HPDE6-E6E7 (cell line): Measurements from ENCODE around the gene B3GALT4.

Experiments
- DNase-seq: peaks from one replicate; pipeline ENCODE4 v3.0.0; 2011; ENCODE audit warnings: missing footprints; ENCODE audit errors: extremely low spot score

Gene B3GALT4

DNA sequence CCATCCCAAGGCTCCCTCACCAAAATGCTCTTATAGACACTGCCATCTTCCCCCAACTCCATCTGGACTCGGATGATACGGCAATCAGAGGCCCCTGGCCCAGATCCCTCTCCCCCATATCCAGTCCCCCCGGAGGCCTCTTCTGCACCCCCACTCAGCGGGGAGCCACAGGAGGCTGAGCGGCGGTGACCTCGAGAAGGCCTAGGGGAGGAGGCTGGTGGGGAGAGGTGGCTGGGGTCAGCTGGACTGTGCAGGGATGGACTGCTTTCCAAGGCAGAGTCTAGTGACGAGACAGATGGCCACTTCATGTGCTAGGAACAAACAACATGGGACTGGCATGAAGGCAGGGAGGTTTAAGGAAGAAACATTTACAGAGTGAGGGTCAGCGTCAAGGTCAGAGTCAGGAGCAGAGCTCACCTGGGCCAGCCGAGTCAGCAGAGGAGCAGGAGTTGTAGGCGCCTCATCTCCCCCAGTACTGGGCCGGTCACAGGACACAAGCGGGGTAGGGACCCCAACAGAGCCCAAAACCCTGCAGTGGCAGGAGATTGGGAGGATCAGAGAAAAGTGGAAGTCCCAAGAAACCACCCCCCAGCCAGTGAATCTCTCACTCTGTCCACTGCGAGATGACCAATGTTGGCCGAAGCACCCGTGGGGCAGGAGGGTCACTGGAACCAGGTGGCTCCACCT, 16.2 kb downstream of the B3GALT4 start:
- DNase-seq = no peak

DNA sequence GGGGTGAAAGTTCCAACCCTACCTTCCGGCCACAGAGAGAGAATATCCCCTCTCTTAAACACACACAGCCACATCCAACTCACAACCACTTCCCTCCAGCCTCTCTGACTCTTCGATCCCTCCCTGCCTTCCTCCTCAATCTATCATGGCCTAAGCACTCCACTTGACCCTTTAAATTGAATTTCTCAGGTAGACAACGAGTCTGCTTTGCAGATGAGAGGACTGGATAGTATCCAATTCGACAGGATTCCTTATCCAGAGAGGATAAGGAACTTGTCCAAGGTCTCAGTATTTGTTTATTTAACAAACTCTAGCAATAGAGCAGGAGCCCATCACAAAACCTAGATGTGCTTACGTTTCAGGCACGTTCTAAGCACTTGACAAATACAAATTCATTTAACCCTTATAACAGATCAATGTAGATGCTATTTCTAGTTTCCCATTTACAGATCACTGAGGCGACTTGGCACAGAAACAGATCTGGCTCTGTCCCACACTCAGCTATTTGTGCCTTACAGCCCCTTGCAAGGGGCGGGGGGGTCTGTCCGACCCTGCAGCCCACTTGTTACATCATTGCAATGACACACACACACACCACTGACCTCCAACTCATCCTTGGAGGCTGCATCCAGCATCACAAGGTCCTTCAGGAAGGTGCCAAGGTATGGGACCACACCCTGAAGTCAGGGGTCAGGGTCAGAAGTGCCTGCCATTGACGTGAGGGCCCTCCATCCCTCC, 17.3 kb downstream of the B3GALT4 start:
- DNase-seq = no peak

- DNase-seq = no peak
These were observed 18.9 kb downstream of the B3GALT4 start for GRCh38 chr6:33295621-33296369.

- DNase-seq = no peak
These were observed 20.0 kb downstream of the B3GALT4 start for GRCh38 chr6:33296797-33297405.

DNA sequence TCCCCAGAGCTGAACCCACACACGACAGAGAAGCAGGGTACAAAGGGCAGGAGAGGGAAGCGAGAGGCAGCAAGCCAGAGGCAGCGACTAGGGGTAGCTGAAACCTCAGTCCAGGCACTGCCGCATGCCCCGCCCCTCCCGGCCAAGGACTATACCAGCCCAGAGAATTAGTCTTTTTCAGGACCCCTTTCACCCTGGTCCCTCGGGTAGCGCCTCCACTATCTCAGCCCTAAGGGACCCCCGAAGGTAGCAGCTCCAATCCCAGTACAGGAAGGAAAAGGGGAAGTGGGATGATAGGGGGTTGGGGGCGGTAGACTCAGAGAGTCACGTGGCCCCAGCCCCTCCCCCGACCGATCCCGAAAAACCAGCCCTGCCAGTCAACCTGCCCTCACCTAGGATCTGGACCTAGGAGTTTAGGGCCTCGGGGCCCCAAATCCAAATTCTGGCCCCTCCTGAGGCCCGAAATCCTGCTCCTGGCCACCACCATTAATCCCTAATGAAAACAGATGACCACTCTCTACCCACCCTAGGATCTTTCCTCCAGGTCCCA, 20.6 kb downstream of the B3GALT4 start:
- DNase-seq = peak; percentile 72

DNA sequence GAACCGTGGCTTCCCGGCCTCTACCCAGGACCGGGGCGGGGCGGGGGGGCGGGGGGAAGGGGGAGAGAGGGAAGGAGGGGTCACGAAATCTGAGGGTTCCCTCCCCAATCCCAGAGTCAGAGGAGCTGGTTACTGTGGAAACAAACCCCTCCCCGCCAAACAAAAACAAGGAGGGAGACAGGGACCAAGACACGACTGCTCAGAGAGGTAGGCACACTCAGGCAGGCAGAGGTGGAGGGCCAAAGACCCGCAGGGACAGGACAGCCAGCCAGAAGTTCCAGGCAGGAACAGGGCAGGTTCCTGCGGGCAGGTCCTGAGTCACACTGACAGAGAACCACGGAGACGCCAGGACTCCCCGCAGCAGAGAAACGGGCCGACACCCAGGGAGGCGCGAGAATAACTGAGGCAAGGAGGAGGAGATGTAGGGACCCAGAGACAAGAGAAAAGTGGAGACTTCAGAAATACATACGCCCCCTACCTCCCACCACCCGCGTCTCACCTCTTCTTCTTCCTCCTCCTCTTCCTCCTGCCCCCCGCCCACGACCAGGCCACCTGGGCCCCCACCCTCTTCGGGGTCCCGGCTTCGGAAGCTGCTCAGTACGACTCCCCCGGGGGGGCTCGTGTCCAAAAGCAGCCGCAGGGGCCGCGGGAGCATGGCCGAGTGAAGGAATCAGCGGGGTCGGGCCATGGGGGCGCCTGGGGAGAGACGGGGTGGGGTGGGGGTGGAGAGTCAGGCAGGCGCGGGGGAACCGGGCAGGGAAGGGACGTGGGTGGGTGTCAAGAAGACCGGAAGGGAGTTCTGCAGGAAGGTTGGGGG, 21.2 kb downstream of the B3GALT4 start:
- peak; percentile 86 for DNase-seq

DNA sequence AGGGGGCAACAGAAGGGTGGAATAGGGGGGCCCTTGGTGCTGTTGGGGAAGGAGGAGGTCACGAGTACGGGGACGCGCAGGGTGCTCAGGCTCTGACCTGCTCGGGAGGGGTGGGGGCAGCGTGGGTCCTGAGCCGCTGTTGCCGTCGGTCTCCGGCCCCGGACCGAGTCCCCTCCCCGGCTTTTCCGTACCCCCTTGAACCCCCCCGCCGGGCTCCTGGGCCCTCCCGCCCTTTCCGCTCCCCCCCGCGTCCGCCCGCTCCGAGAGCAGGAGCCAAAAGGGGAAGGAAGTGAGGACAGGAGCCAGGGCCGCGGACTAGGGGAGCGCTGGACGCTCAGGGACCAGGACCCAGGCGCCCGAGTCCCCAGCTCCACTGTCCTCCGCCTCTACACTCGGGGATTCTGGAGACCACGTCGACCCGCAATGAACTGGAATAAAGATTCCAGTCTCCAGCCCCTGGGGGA, 21.9 kb downstream of the B3GALT4 start, which contains the start of gene RGL2:
Gene RGL2, minus strand, starts transcription at position 170 of the 464 bp plus-strand sequence. CDS start 332 bp downstream, outside the sequence.
- peak; percentile 22 for DNase-seq

DNA sequence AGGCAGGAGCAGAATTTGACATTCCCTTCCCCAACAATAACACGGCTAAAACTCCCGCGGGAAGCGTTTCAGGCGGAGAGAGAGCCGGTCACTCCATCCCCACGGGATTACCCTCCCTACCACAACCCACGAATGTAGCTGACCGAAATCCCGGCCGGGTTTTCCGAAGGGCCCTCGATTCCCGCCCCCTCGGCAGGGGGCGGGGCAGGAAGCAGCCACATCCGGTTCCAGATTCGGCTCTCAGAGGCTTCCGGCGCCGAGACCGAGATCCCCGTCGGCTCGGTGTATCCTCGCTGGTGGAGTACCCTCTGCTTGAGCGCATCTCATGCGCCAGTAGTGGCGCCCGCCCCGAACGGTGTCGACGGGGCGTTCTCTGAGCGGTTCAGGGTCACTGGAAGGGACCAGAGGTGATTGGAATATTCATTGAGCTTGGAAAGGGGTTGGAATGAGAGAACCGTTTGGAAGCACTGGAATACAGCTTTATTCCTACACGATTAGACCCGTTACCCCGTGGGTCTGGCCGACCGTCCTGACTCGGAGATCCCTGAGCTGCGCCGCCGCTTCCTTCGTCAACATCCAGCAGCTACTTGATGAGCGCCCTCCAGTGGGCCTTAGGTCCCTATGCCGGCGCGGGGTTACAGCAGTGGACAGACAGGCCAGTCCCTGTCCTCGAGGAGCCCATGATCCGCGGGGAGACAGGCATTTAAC, 22.5 kb downstream of the B3GALT4 start:
- DNase-seq = peak; percentile 73

DNA sequence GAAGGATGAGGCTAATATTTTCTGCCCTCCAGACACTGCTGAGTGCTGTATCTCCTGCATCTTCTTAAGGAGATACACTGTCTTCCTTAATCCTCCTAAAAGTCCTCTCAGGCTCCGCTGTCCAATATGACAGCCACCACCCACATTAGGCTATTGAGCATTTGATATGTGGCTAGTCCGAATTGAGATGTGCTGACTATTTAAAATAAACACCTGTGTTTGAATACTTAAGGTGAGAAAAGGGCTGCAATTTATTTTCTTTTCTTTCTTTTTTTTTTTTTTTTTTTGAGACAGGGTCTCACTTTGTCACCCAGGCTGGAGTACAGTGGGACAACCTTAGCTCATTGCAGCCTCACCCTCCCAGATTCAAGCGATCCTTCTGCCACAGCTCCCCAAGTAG, 25.0 kb downstream of the B3GALT4 start:
- DNase-seq = no peak

DNA sequence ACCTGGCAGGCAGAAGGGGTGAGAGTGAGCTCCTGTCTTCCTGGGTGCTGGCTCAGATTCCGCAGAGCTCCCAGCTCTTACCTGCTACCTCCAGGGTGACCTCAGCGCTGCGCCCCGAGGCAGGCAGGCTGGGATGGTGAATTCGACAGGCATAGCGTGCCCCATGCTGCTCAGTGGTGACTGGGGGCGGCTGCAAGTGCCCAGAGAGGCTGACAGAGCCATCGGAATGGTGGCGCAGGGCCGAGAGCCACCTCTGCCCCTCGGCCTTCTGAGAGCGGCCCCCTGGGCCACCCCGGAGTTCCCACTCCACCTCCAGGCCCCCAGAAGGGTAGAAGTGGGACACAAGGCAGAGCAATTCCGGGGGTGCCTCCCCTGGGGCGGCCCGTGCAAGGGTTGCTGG, 27.3 kb downstream of the B3GALT4 start:
- DNase-seq = no peak

DNA sequence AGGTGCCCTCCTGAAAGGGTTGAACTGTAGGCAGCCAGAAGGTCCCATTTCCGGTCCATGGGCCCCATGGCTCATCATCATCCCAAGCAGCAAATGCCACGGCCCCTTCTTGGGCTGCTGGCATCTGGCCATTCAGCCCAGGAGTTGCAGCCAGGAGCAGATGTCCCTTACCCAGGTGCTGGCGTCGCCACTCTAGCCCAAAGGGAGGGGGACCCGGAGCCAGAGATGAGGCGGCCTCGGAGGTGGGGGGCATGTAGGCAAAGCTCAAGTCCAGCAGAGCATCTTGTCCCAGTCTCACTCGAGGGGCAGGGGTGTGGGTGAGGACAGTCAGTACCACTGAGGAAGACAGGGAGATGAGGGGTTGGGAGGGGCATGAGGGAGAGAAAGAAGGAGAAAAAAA, 28.1 kb downstream of the B3GALT4 start:
- DNase-seq = no peak

GRCh38 chr6:33306356-33306755, 29.4 kb downstream of the B3GALT4 start:
- DNase-seq = no peak

DNA sequence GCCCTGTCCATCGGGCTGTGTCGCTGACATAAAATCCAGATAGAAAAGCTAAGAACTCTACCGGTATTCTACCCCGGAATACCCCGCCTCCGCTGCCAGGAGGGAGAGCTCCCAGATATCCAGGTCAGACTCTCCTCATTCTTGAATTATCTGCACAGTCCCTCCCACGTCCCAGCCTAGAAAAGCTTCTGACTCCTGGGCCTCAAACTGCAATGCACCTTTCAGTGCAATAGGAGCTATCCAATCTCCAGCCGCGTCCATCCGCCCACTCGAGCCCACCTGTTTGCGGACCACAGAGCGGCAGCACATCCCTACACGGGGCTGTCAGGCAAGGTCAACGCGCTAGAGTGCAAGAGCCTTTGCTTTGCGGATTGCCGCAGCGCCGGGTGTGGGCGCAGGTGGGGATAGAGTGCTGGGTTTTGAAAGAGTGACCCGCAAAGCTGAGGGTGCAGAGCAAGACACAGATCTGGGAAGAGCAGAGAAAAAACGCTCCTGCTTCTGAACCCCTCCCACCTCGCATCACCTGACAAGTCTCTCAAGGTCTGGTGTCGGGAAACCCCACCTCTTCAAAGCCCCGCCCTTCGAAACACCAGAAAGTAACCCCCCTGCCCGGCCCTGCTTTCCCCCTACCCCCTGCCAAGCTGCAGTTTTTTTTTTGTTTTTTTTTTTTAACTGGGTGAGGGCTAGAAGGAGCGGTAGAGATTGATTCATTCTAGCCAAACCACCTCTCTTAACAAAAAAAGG, 35.6 kb downstream of the B3GALT4 start:
- DNase-seq = peak; percentile 92

DNA sequence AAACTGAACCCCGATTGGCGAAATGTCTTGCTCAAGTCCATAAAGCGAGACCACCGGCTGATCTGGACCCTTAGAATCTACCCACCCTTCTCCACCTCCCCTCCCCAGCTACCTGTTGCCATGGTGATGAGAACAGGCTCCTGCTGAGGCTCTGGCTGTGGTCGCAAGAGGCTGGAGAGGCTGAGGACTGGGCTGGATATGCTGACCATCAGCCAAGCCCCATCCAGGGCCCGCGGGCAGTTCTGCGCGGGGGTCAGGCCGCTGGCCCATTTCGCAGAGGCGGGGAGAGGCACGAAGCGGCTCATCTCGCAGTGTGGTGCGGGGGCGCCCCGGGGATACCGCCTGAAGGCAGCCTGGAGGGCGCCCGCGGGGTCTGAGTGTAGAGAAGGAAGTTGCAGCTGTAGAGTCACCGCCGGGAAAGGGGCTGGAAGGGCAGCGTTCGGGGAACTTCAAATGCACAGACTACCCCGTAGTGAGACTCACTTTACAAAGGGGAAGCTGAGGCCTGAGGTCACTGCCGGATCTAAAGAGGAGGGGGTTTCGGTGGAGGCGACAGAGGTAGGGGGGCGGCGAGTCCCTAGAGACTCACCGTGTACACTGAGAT, 36.3 kb downstream of the B3GALT4 start:
- no peak for DNase-seq

- DNase-seq = peak; percentile 54
These were observed 37.0 kb downstream of the B3GALT4 start, which contains the start of gene TAPBP for GRCh38 chr6:33313709-33314514. Gene TAPBP (minus strand): TSS chr6:33314078. CDS start chr6:33314041, 37 bp downstream.

GRCh38 chr6:33314515-33314942, 37.6 kb downstream of the B3GALT4 start:
- DNase-seq = peak; percentile 47

DNA sequence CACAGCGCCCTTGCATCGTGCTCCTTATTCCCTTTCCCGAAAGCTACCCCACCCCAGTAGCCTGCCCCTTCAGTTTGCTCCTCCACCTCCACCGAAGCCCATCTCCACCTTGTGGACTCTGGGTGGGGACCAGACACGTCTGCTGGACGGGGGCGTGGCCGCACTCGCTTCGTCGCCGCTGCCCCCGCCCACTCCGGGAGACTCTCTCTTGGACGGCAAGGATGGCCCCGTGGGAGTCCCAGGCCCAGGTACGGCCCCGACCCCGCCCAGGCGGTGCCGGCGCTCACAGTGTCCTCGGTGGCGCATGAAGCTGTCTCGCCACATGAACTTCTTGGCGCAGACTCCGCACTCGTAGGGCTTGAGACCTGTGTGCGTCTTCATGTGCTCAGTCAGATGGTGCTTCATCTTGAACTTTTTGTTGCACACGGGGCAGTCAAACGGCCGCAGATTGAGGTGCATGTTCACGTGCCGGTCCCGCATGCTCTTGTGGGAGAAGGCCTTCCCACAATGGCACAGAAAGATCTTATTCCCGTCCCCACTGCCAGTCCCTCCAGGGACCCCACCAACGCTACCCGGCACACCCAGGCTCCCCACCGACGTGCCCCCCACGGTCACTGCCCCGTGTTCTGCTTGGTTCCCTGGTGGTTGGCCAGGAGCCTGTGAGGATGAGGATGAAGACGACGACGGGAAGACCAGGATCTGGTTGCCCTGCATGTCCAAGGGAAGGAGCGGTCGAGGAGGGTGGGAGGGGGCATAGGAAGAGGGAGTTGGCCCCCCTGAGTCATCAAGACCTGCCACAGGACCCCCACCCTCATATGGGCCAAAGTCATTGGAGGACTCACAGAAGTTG, 38.2 kb downstream of the B3GALT4 start:
- peak; percentile 15 for DNase-seq
